GM21423 (cell line): ENCODE data around the gene NCKAP5L.

ENCODE experiments used
- ATAC-seq: cut with Tn5 transposase; IDR thresholded peaks from one replicate; pipeline ENCODE4 v1.9.1; 2021; ENCODE audit warnings: mild to moderate bottlenecking, moderate library complexity; ENCODE audit not compliant: unreplicated experiment

Gene NCKAP5L

DNA sequence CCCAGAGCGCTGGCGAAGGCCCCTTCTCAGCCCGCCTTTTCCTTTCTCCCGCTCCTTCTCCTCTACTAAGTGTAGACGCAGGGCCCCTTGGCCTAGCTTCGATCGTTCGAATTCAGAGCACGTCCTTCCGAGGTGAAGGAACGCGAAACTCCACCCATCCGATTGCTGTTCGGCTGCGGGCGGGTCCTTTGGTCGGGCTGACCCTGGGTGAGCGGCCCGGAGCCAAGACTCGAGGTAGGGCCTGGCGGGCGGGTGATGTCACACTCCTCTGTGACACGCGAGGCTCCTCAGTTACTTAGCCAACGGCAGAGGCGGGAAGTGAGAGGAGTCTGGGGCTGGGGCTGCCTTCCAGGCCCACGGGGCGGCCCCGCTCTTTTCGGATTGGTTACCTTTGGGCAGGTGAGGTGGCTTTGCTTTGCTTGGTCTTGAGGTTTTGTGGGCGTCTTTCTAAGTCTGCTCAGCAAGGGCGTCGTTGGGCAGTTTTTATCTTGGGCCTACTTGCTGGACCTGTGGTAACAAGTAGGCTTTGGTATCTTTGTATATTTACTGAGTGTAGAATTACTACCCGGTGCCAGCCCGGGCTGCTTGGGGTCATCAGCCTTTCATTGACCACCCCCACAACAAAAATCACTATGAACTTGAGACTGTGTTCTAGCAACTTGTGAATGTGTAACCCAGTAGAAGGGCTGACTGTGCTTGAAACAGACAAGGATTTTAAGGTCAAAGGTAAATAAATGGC, 86.2 kb downstream of the NCKAP5L start:
- ATAC-seq = peak; percentile 52
